H1 (cell line): ENCODE results near the gene GPR143. TPM values are rescaled to one million over a fixed set of nuclear protein-coding genes. Genes with fewer than 3 reads are reported as not detected.

Experiments used
- CTCF ChIA-PET: fragments of 300-600 bp; sonication (Branson Sonifier 250); formaldehyde crosslinking; loops from one replicate; lab custom pipeline; 2021; ENCODE audit not compliant: partially characterized antibody; lab: Charles Lee
- POLR2A ChIA-PET: fragments of 300-600 bp; sonication (Branson Sonifier 250); formaldehyde crosslinking; loops from one replicate; lab custom pipeline; 2021; ENCODE audit warnings: inconsistent platforms; ENCODE audit not compliant: partially characterized antibody; lab: Charles Lee
- DNase-seq, 2 experiments: peaks; one replicate each; pipeline versions ENCODE4 v3.0.0 to v3.0.0-alpha.2; 2010 to 2022; ENCODE audit warnings: low spot score in 2 of 2, low read depth in 1 of 2, mixed read lengths in 1 of 2
- FAIRE-seq: peaks from 2 replicates; lab custom pipeline; 2011; peaks lifted over from hg19 to GRCh38; lab: Jason Lieb, UNC
- H2AFZ ChIP-seq: 2 replicates; pipeline ENCODE4 v1.8.1; 2012; ENCODE audit warnings: low read length, inconsistent platforms
- H2AK5ac ChIP-seq: 2 replicates; pipeline ENCODE4 v1.6.1; 2013; ENCODE audit warnings: low read depth, low read length
- H2BK120ac ChIP-seq: replicated peaks from 2 replicates; pipeline ENCODE3; 2013; ENCODE audit warnings: low read depth, low read length, inconsistent platforms
- H2BK12ac ChIP-seq: 2 replicates; pipeline ENCODE4 v1.6.1; 2013; ENCODE audit warnings: low read depth, low read length
- H2BK15ac ChIP-seq: 2 replicates; pipeline ENCODE4 v1.6.1; 2013; ENCODE audit warnings: low read length
- H2BK20ac ChIP-seq: 2 replicates; pipeline ENCODE4 v1.6.1; 2013; ENCODE audit warnings: low read length
- H2BK5ac ChIP-seq: 2 replicates; pipeline ENCODE4 v1.6.1; 2013; ENCODE audit warnings: low read depth, low read length
- H3K14ac ChIP-seq: 2 replicates; pipeline ENCODE4 v1.6.1; 2013; ENCODE audit warnings: inconsistent platforms; ENCODE audit not compliant: insufficient read length
- H3K18ac ChIP-seq: 2 replicates; pipeline ENCODE4 v1.6.1; 2013; ENCODE audit warnings: low read length; ENCODE audit errors: extremely low read depth
- H3K23ac ChIP-seq: 2 replicates; pipeline ENCODE4 v1.6.1; 2013; ENCODE audit warnings: inconsistent platforms; ENCODE audit not compliant: insufficient read length
- H3K23me2 ChIP-seq: 2 replicates; pipeline ENCODE4 v1.6.1; 2013; ENCODE audit warnings: low read depth, low read length
- H3K27ac ChIP-seq: 2 replicates; pipeline ENCODE4 v1.6.1; 2011; ENCODE audit warnings: low read depth, low read length, inconsistent platforms
- H3K27me3 ChIP-seq, 4 experiments: replicated peaks in 1 of 4; 1 replicate in 1 of 4; 2 replicates in 3 of 4; pipeline versions ENCODE4 v1.6.1 to v1.8.1; 2011 to 2013; ENCODE audit warnings: low read length in 3 of 4, mild to moderate bottlenecking in 3 of 4, inconsistent platforms in 2 of 4, mixed read lengths in 2 of 4, moderate library complexity in 1 of 4; ENCODE audit not compliant: control insufficient read depth in 3 of 4, insufficient read depth in 3 of 4; ENCODE audit errors: extremely low read depth in 1 of 4
- H3K36me3 ChIP-seq, 4 experiments: 2 replicates each; pipeline versions ENCODE4 v1.6.1 to v1.8.1; 2011 to 2013; ENCODE audit warnings: mild to moderate bottlenecking in 4 of 4, low read length in 3 of 4, moderate library complexity in 2 of 4, control low read depth in 1 of 4, inconsistent platforms in 1 of 4; ENCODE audit not compliant: insufficient read depth in 4 of 4, control insufficient read depth in 2 of 4
- H3K4ac ChIP-seq: replicated peaks from 2 replicates; pipeline ENCODE3; 2013; ENCODE audit warnings: low read length, low read depth, mixed read lengths, inconsistent platforms; ENCODE audit not compliant: insufficient read length
- H3K4me1 ChIP-seq, 4 experiments: replicated peaks in 1 of 4; 1 replicate in 1 of 4; 2 replicates in 3 of 4; pipeline versions ENCODE4 v1.6.1 to v1.8.1; 2011 to 2013; ENCODE audit warnings: low read length in 3 of 4, inconsistent platforms in 2 of 4, mixed read lengths in 1 of 4; ENCODE audit not compliant: insufficient read depth in 4 of 4, control insufficient read depth in 3 of 4
- H3K4me2 ChIP-seq, 2 experiments: 2 replicates each; pipeline versions ENCODE4 v1.6.1 to v1.8.1; 2011 to 2013; ENCODE audit warnings: low read depth in 2 of 2, low read length in 2 of 2, control low read depth in 1 of 2, inconsistent platforms in 1 of 2, mild to moderate bottlenecking in 1 of 2; ENCODE audit not compliant: insufficient read depth in 1 of 2
- H3K4me3 ChIP-seq, 4 experiments: fragments of 200-600, 300-600 bp in 1 of 4; sonication (generic), shearing (Covaris generic), sonication (Bioruptor Twin) in 1 of 4; 2 replicates each; pipeline versions ENCODE4 v1.5.1 to v1.8.1; 2011 to 2016; ENCODE audit warnings: low read length in 4 of 4, low read depth in 3 of 4, control low read depth in 2 of 4, inconsistent platforms in 2 of 4, mild to moderate bottlenecking in 2 of 4, mixed read lengths in 1 of 4, moderate library complexity in 1 of 4; ENCODE audit not compliant: insufficient read depth in 2 of 4; ENCODE audit errors: extremely low read depth in 1 of 4
- H3K56ac ChIP-seq: replicated peaks from 2 replicates; pipeline ENCODE3; 2013; ENCODE audit warnings: low read depth, mild to moderate bottlenecking, mixed read lengths, low read length, inconsistent platforms; ENCODE audit not compliant: insufficient read length
- H3K79me1 ChIP-seq: 2 replicates; pipeline ENCODE4 v1.6.1; 2013; ENCODE audit warnings: low read depth, low read length, control low read depth
- H3K79me2 ChIP-seq, 2 experiments: 2 replicates each; pipeline versions ENCODE4 v1.6.1 to v1.8.1; 2012 to 2013; ENCODE audit warnings: low read length in 2 of 2, mild to moderate bottlenecking in 2 of 2, inconsistent platforms in 1 of 2; ENCODE audit not compliant: insufficient read depth in 2 of 2, control insufficient read depth in 1 of 2
- H3K9ac ChIP-seq, 4 experiments: replicated peaks in 1 of 4; 1 replicate in 1 of 4; 2 replicates in 3 of 4; pipeline versions ENCODE4 v1.6.1 to v1.8.1; 2011 to 2013; ENCODE audit warnings: low read depth in 3 of 4, low read length in 3 of 4, control low read depth in 2 of 4, mild to moderate bottlenecking in 2 of 4, moderate library complexity in 2 of 4, inconsistent platforms in 1 of 4; ENCODE audit errors: extremely low read depth in 1 of 4
- H3K9me3 ChIP-seq, 2 experiments: 2 replicates each; pipeline versions ENCODE4 v1.6.1 to v1.8.1; 2012 to 2013; ENCODE audit warnings: mild to moderate bottlenecking in 2 of 2, moderate library complexity in 2 of 2, control low read depth in 1 of 2, inconsistent platforms in 1 of 2, low read depth in 1 of 2, low read length in 1 of 2, mixed read lengths in 1 of 2; ENCODE audit not compliant: insufficient read depth in 2 of 2
- H4K20me1 ChIP-seq, 2 experiments: replicated peaks in 1 of 2; 2 replicates each; pipeline versions ENCODE3 to v1.8.1; 2011 to 2013; ENCODE audit warnings: inconsistent platforms in 2 of 2, low read length in 2 of 2, mild to moderate bottlenecking in 1 of 2; ENCODE audit not compliant: insufficient read depth in 2 of 2, control insufficient read depth in 1 of 2
- H4K5ac ChIP-seq: 2 replicates; pipeline ENCODE4 v1.6.1; 2013; ENCODE audit warnings: low read length, low read depth, mixed read lengths, inconsistent platforms; ENCODE audit not compliant: insufficient read length
- H4K8ac ChIP-seq: 2 replicates; pipeline ENCODE4 v1.8.0; 2013; ENCODE audit warnings: mild to moderate bottlenecking, moderate library complexity, low read length, inconsistent platforms; ENCODE audit not compliant: insufficient read depth; ENCODE audit errors: extremely low read depth
- H4K91ac ChIP-seq: replicated peaks from 2 replicates; pipeline ENCODE3; 2013; ENCODE audit warnings: low read length, mixed read lengths, inconsistent platforms; ENCODE audit not compliant: insufficient read length
- ATF2 ChIP-seq: IDR thresholded peaks from 2 replicates; pipeline ENCODE4 v1.6.1; 2012; ENCODE audit warnings: low read length, inconsistent platforms
- BACH1 ChIP-seq: IDR thresholded peaks from 2 replicates; pipeline ENCODE4 v1.6.1; 2012; ENCODE audit warnings: low read length, improper control_type of control experiment
- CBX5 ChIP-seq: fragments of 300-800, 300-1000 bp; sonication (generic); IDR thresholded peaks from 2 replicates; pipeline ENCODE4 v1.7.1; 2016; ENCODE audit warnings: antibody characterized with exemption, low read length, low read depth
- CTBP2 ChIP-seq: IDR thresholded peaks from 2 replicates; pipeline ENCODE4 v1.7.0; 2011; ENCODE audit warnings: borderline replicate concordance, mild to moderate bottlenecking, moderate library complexity, mixed read lengths, low read length; ENCODE audit not compliant: insufficient read depth, insufficient read length
- EP300 ChIP-seq, 2 experiments: IDR thresholded peaks; 1 replicate in 1 of 2; 2 replicates in 1 of 2; pipeline ENCODE4 v1.6.1; 2011 to 2012; ENCODE audit warnings: low read depth in 2 of 2, low read length in 2 of 2, mild to moderate bottlenecking in 2 of 2, borderline replicate concordance in 1 of 2, inconsistent platforms in 1 of 2, moderate library complexity in 1 of 2
- NANOG ChIP-seq: IDR thresholded peaks from 2 replicates; pipeline ENCODE4 v1.6.1; 2011; ENCODE audit warnings: low read length, low read depth, mild to moderate bottlenecking, inconsistent platforms; ENCODE audit not compliant: insufficient read depth, poor library complexity, severe bottlenecking
- RNF2 ChIP-seq: fragments of 200-900, 300-1000 bp; sonication (generic); IDR thresholded peaks from 2 replicates; pipeline ENCODE4 v1.7.1; 2016; ENCODE audit warnings: borderline replicate concordance, low read depth, mild to moderate bottlenecking, antibody characterized with exemption, low read length; ENCODE audit not compliant: poor library complexity, severe bottlenecking; ENCODE audit errors: missing control alignments
- SIX5 ChIP-seq: IDR thresholded peaks from 2 replicates; pipeline ENCODE4 v1.6.1; 2011; ENCODE audit warnings: mild to moderate bottlenecking, low read depth, low read length
- TAF1 ChIP-seq: IDR thresholded peaks from 2 replicates; pipeline ENCODE4 v1.6.1; 2011; ENCODE audit warnings: mild to moderate bottlenecking, low read depth, low read length
- ZNF274 ChIP-seq: IDR thresholded peaks from 2 replicates; pipeline ENCODE4 v1.7.0; 2012; ENCODE audit warnings: low read length, borderline replicate concordance; ENCODE audit errors: extremely low read depth
- WGBS, 2 experiments: shearing (Covaris generic) in 1 of 2; methylation state at CpG; one replicate each; pipeline versions ENCODE4 v1.1.6 to v1.1.7; 2013 to 2015; ENCODE audit warnings: low lambda C conversion rate in 2 of 2, mixed read lengths in 2 of 2, inconsistent platforms in 1 of 2, low coverage in 1 of 2, missing lambda C conversion rate in 1 of 2; ENCODE audit not compliant: insufficient replicate concordance in 2 of 2, insufficient coverage in 1 of 2, insufficient read length in 1 of 2; ENCODE audit errors: extremely low coverage in 1 of 2, missing lambda C conversion rate in 1 of 2; 5-methylcytosine and 5-hydroxymethylcytosine counted together
- polyA plus RNA-seq, 7 experiments: library from polyadenylated mRNA; depleted of rRNA in 3 of 7; stranded (reverse) in 5 of 7; unstranded in 2 of 7; fragments of >200 nt in 5 of 7; fragments of 200-250 nt in 2 of 7; gene quantifications; 1 replicate in 5 of 7; 2 replicates in 1 of 7; 4 replicates in 1 of 7; pipeline versions ENCODE4 v1.2.1 to v1.2.3, GENCODE V29; 2011 to 2013; ENCODE audit warnings: missing spikeins in 2 of 7, mixed read lengths in 2 of 7
- total RNA-seq: library from RNA; stranded (reverse); fragmentation: NEBNext Ultra II Directional; extraction: Animal tissue kit (Norgen Biotek cat#: 25700); gene quantifications from 2 replicates; pipeline ENCODE4 v1.2.1, GENCODE V29; 2021

The GPR143 gene
- total and polyA plus RNA-seq, 2 of the 8 experiments (the other 6 are each of a cell fraction or from before 2014, with no cell fraction given) = 18.5 to 30.7 TPM

DNA sequence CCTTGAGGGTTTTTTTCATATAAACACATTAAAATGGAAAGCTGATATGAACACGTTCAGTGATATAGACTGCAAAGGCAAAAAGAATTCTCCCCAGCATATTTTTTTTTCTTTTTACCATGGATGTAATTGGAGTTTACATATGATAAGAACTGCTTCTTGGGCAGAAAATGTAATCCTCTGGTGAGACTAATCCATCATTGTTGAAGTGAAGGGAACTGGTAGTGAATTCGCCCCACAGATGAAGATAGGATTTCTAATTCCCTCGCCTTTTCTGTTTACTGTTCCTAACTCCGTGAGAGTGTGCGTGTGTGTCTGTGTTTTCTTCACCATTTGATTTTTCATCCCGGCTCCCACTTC is 88.9 kb downstream of the GPR143 start:
- H3K36me3 ChIP-seq = no peaks in the 10 kb centered on the region; a peak in 1 of 8 replicates
- no peak overlapping the region for H3K4me2 ChIP-seq
- no peak overlapping the region for H2BK12ac ChIP-seq
- CTCF ChIA-PET = interaction anchor here (1.2 kb wide), 1 partner anchor 25 kb away, joined by 3 read pairs; no protein-coding TSS in a partner anchor
- FAIRE-seq (no peak), DNase-seq (no peak)
- no peak overlapping the region for H3K27ac ChIP-seq
- H2AK5ac ChIP-seq = no peak overlapping the region
- H3K56ac ChIP-seq = no peak overlapping the region
- H3K14ac ChIP-seq = no peak overlapping the region
- no peak overlapping the region for H2BK120ac ChIP-seq
- H3K79me1 ChIP-seq = no peaks in the 10 kb centered on the region
- no peak overlapping the region for H3K4me3 ChIP-seq
- H3K9me3 ChIP-seq = no peaks in the 10 kb centered on the region
- no peak overlapping the region for H4K91ac ChIP-seq
- H3K23me2 ChIP-seq = no peaks in the 10 kb centered on the region
- no peak overlapping the region for H2AFZ ChIP-seq
- H2BK15ac ChIP-seq = no peak overlapping the region
- H3K23ac ChIP-seq = no peak overlapping the region
- no peak overlapping the region for H2BK20ac ChIP-seq
- no peak overlapping the region for H4K8ac ChIP-seq
- H3K4ac ChIP-seq = no peak overlapping the region
- POLR2A ChIA-PET = no interaction called here
- H4K5ac ChIP-seq = no peak overlapping the region
- H4K20me1 ChIP-seq = no peaks in the 10 kb centered on the region
- H3K18ac ChIP-seq = no peak overlapping the region
- no peak overlapping the region for H3K9ac ChIP-seq
- H2BK5ac ChIP-seq = no peak overlapping the region
- no peaks in the 10 kb centered on the region for H3K79me2 ChIP-seq
- no peaks in the 10 kb centered on the region for H3K27me3 ChIP-seq
- WGBS, 2 experiments = 94% methylated on average over 6 of the region's 6 CpGs; no CpG with 5 or more reads in 1 of the 2 experiments
- TF ChIP-seq ZNF274 = no peak
- no peak for TF ChIP-seq SIX5
- TF ChIP-seq RNF2 = no peak
- no peak for TF ChIP-seq ATF2
- TF ChIP-seq TAF1 = no peak
- no peak for TF ChIP-seq EP300 (IDR thresholded peaks at IDR 0.05; ENCODE audit: borderline replicate concordance in 1 of 2, low read depth in 2 of 2, low read length in 2 of 2)
- no peak for TF ChIP-seq BACH1
- TF ChIP-seq NANOG = no peak
- TF ChIP-seq CBX5 = no peak
- TF ChIP-seq CTBP2 = no peak
- H3K4me1 ChIP-seq = no peaks in the 10 kb centered on the region
